ENCODE results near the gene CGB8. TPM values are rescaled to one million over a fixed set of nuclear protein-coding genes. Genes with fewer than 3 reads are reported as not detected.
"Not testable (repeated sequence)": the region's sequence is repeated elsewhere in the genome, so short reads cannot be mapped to it uniquely, and the experiment has no call there.

The CGB8 gene
- 2.1 TPM in 1 of 2 replicates, not detected in the other for total RNA-seq (2014; rRNA removed)
- 4.4 TPM for polyA plus RNA-seq (2012)

DNA sequence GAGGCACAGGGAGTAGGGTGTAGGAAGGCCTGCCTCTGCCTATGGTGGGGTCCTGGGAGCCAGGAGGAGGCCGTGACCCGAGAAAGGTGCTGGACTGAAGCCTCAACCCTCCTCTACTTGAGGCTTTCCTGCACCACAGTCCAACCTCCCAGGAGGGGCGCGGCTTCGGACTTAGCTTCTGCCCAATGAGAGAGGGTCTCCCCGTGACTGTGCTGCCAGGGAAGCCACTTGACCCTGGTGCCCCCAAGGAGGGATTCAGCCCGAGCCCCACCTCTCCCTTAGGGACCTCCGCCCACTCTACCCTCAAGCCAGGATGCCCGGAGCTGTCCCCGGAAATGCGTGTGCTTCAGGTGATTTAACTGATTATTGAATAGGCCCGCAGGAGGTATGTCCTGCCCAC lies at the start of gene CGB8:
Gene CGB8, minus strand, starts transcription at position 101 of the 400 bp plus-strand sequence. CDS start 372 bp downstream, outside the sequence.
- not testable (repeated sequence) for DNase-seq (ENCODE audit: low read depth)

DNA sequence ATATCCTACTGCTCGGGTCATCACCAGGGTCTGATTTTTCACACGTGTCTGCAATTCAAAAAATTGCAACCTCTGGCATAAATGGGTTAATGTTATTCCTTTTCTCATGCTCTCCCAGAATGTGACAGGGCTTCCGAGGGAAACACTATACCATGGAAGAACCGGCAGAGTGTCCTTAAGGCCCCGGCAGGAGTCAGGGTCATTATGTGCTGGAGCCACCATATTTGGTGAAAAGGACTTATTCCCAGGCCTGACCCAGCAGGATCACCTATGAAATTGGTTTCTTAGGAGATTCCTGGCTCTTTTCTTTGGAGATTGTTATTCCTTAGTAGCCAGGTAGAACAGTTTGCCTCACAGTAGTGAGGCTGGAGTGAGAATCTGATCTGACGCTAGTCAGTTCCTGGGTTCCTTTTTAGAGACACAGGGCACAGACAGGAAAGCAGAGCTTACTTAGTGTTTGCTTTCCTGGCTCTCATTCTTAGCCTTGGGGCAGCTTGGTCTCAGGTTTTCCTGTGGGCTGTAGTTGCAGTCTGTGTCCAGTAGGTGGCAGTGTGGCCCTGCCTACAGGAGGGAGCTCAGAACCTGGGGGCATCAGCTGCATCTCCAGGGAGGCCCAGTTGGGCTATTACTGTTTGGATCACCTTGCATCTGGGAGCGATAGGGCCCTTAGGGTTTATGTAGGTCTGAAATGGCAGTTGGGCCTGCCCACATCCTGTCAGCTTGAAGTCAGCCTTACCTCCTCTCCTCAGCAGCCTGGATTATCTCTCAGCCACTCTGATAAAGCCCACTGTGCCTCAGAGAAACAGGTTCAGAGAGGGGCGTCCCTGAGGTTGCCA lies 48.8 kb upstream of the CGB8 start:
- DNase-seq (ENCODE audit: low read depth): peak; percentile 67

DNA sequence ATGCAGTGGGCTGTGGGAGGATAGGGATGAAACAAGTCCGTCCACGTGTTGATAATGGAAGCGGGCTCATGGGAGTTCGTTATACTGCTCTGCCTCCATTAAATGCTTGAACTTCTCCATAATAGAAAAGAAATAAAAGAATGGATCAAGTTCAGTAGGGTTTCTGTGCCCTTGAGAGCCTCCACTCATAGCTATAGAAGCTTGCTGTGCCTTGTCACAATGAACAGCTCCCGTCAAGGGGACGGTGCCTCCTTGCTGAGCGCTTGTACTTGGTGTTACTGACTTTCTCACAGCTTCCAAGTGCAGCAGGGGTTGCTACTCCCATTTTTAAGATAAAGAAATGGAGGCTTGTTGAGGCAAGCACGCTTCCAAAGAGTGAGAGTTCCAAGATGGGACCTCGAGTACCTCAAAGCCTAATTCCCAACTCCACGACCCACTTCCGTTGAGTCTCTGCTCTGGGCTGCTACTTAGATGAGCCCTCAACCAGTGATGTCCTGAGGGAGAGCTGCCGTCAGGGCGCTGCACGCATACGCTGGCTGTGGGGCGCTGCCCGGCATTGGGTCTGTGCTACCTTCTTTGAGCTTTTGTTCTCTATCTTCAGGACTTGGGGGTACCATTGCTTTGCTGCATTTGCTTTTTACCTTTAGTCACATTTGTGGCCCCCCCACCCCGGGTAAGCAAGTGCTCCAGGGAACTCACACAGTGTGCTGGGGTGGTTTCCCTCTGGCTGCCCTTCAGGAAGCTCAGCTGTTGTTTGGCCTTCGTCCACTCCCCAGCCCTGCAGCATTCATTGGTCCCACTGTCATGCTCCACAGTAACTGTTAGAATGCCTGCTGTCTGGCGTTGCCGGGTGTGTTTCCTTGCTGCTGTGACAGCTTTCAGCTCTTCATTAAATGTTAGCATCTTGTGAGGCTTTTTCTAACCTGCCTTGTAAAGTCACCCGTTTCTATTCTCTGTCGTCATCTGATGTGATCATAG lies 45.9 kb upstream of the CGB8 start:
- DNase-seq (ENCODE audit: low read depth): peak; percentile 45

GRCh38 chr19:49092686-49093085 lies 43.8 kb upstream of the CGB8 start:
- DNase-seq (ENCODE audit: low read depth): no peak

GRCh38 chr19:49091391-49092038 lies 42.6 kb upstream of the CGB8 start:
- DNase-seq (ENCODE audit: low read depth): no peak

DNA sequence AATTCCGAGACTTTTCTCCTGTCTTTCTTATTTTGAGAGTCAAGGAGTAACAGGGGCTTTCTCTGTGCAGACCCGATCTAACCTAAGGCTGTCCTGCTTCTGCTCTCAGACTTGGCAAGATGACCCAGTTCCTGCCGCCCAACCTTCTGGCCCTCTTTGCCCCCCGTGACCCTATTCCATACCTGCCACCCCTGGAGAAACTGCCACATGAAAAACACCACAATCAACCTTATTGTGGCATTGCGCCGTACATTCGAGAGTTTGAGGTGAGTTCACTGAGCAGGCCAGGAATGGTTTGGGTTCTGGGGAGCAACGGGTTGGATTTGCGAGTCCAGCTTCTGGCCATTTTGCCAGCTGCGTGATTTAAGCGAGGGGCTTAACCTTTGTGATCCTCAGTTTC lies 37.4 kb upstream of the CGB8 start:
- no peak for DNase-seq (ENCODE audit: low read depth)

DNA sequence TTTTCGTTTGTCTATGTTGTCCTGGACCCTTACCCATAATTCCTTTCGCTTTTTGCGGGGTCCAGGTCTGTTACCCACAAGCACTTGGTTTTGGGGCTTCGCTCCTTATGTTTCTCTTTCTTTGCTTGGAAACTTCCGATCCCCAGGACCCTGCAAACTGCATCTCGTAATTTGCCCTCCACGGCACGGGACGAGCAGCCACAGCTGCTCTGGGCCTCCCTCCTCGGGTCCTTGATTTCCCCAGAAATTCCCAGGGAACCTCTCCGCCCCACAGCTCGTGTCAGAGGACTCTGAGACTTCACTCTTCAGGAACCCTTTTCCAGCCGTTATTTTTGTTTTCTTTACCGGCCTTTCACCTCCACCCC lies 36.9 kb upstream of the CGB8 start:
- DNase-seq (ENCODE audit: low read depth): no peak

- DNase-seq (ENCODE audit: low read depth): peak; percentile 99
Observed at GRCh38 chr19:49085020-49085867, 36.3 kb upstream of the CGB8 start, which contains the start of gene SNRNP70. Gene SNRNP70, plus strand, starts transcription at chr19:49085451. Its CDS starts 964 bp downstream, at chr19:49086415.

DNA sequence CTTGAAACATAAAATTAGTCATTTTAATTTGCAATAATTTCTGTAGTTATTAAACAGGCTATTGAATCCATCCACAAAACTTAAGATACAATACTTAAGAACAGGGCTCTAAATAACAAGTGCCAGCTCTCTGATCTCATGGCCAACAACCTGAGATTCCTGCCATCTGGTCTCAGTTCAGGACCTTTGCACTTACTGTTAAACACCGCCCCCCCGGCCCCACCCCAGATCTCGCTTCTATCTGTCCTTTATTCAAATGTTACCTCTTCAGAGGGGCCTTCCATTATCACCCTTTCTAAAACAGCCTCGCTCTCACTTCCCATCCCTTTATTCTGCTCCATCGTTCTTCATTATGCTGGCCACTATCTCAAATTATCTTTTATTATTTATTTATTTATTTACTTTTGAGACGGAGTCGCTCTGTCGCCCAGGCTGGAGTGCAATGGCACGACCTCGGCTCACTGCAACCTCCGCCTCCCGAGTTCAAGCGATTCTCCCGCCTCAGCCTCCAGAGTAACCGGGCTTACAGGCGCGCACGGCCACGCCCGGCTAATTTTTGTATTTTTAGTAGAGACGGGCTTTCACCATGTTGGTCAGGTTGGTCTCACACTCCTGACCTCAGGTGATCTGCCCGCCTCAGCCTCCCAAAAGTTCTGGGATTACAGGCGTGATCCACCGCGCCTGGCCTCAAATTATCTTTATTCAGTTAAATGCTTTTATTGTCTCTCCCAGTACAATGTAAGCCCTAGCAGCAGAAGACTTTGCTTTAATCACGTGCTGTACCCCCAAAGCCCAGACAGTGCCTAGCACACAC lies 35.5 kb upstream of the CGB8 start:
- no peak for DNase-seq (ENCODE audit: low read depth)

GRCh38 chr19:49081273-49081672 lies 32.4 kb upstream of the CGB8 start:
- DNase-seq (ENCODE audit: low read depth): no peak

DNA sequence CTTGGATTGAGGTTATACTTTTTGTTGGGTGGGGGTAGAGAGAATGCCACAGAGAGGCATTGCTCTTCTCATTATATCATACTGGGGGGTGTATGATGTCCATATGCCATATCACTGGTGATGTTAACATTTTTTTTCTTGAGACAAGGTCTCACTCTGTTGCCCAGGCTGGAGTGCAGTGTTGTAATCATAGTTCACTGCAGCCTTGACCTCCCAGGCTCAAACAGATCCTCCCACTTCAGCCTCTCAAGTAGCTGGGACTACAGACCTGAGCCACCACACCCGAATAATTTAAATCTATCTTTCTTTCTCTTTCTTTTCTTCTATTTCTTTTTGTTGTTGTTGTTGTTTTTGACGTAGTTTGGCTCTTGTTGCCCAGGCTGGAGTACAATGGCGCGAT lies 31.5 kb upstream of the CGB8 start:
- no peak for DNase-seq (ENCODE audit: low read depth)

GRCh38 chr19:49074869-49075268 lies 26.0 kb upstream of the CGB8 start:
- DNase-seq (ENCODE audit: low read depth): peak; percentile 51

DNA sequence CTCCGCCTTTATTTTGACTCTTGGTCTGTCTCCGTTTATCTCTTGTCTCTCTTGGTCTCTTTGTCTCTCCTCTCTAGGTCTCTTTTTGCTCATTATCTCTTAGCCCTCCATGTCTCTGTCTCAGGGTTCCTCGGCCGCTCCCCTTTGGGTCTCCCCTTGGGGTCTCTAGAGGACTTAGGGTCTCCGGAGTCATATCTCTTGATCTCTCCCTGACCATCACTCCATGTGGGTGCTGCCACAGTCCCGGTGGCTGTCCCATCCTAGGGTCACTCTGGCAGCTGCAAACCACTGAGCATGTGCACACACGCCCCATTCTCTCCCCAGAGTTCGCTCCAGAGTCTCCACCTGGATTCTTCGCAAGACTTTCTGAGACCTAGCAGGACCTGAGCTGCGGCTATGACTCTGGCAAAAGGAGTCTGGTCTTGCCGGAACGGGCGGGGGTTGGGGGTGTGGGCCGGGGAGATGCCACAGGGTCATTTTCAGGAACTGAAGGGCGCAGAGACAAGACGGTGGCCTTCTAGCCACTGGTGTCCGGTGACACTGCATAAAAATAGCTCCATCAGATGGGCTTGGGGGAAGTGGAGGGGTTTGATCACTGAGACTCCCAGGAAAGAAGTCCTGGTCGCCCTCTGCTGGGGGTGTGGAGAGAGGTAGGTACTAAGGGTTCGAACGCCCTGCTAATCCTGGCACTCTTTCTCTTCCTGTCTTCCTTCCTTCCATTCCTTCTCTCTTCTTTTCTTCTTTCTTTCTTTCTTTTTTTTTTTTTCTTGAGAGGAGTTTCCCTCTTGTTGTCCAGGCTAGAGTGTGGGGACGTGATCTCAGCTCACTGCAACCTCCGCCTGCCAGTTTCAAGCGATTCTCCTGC lies 24.8 kb upstream of the CGB8 start:
- no peak for DNase-seq (ENCODE audit: low read depth)

- no peak for DNase-seq (ENCODE audit: low read depth)
Observed at GRCh38 chr19:49071860-49072547, 23.1 kb upstream of the CGB8 start.

- no peak for DNase-seq (ENCODE audit: low read depth)
Observed at GRCh38 chr19:49070416-49070815, 21.5 kb upstream of the CGB8 start.

- DNase-seq (ENCODE audit: low read depth): no peak
Observed at GRCh38 chr19:49069026-49069425, 20.1 kb upstream of the CGB8 start.

GRCh38 chr19:49067554-49067953 lies 18.6 kb upstream of the CGB8 start:
- DNase-seq (ENCODE audit: low read depth): no peak

- no peak for DNase-seq (ENCODE audit: low read depth)
Observed at GRCh38 chr19:49065905-49066512, 17.1 kb upstream of the CGB8 start.
